Lower lobe of right lung (tissue), 2 donors: ENCODE measurements around the gene ELMO3. TPM values are rescaled to one million over a fixed set of nuclear protein-coding genes. Genes with fewer than 3 reads are reported as not detected.

Experiments
- ATAC-seq, 2 donors: fragments of 200-7000 bp; cut with Tn5 transposase; one replicate each; pipeline ENCODE4 v1.9.1; 2020 to 2022; ENCODE audit warnings: mild to moderate bottlenecking in 2 of 2, moderate library complexity in 2 of 2
- DNase-seq: peaks from one replicate; pipeline ENCODE4 v3.0.0-alpha.2; 2020
- H3K27ac ChIP-seq: fragments of 200-600 bp; one replicate; pipeline ENCODE4 v1.8.0; 2022
- H3K27me3 ChIP-seq: fragments of 200-600 bp; one replicate; pipeline ENCODE4 v1.8.0; 2022; ENCODE audit warnings: low read depth
- H3K36me3 ChIP-seq: fragments of 200-600 bp; one replicate; pipeline ENCODE4 v1.8.0; 2022; ENCODE audit warnings: mild to moderate bottlenecking
- H3K4me1 ChIP-seq: fragments of 200-600 bp; one replicate; pipeline ENCODE4 v1.8.0; 2022
- H3K4me3 ChIP-seq: fragments of 200-600 bp; one replicate; pipeline ENCODE4 v1.8.0; 2022; ENCODE audit warnings: mild to moderate bottlenecking
- H3K9me3 ChIP-seq: fragments of 200-600 bp; one replicate; pipeline ENCODE4 v1.8.0; 2022
- CTCF ChIP-seq: fragments of 200-600 bp; IDR thresholded peaks from one replicate; pipeline ENCODE4 v1.8.0; 2022; ENCODE audit warnings: antibody characterized with exemption, mild to moderate bottlenecking
- intact Hi-C: fragments of 100-400 bp; cut with DNase I; formaldehyde crosslinking; loops from one replicate; pipeline ENCODE4 v1.11.0; 2022
- total RNA-seq: library from RNA; stranded (reverse); fragmentation: NEBNext Ultra II Directional; extraction: Animal tissue kit (Norgen Biotek cat#: 25700); gene quantifications from one replicate; pipeline ENCODE4 v1.2.1, GENCODE V29; 2021
- donor health status: DM: no; HTN: yes; CAD: no; lungs with severe emphysema.

ELMO3 gene
- total RNA-seq, 1 donor from 2014 or later: 14.9 TPM

- no peak for DNase-seq
- H3K4me1 ChIP-seq: peaks cover 50% of the 10 kb centered on the region
Observed at GRCh38 chr16:67188798-67189197, 10.1 kb upstream of the ELMO3 start.

GRCh38 chr16:67190041-67190440 is 8.9 kb upstream of the ELMO3 start, which contains the start of gene EXOC3L1:
Gene EXOC3L1, minus strand, starts transcription at chr16:67190136. Its CDS starts 460 bp downstream, at chr16:67189676.
- TF ChIP-seq CTCF: no peak
- peak within 1 kb of the TSS; percentile 53 for H3K27ac ChIP-seq
- H3K36me3 ChIP-seq: peaks cover 19% of the 10 kb centered on the region
- H3K27me3 ChIP-seq: no peaks in the 10 kb centered on the region
- peak within 1 kb of the TSS; percentile 46 for H3K4me3 ChIP-seq
- no peaks in the 10 kb centered on the region for H3K9me3 ChIP-seq
- intact Hi-C loops: no loop called here
- ATAC-seq: no peak
- DNase-seq: no peak
- H3K4me1 ChIP-seq: peaks cover 45% of the 10 kb centered on the region

More at GRCh38 chr16:67188798-67189197, 10.1 kb upstream of the ELMO3 start:
- TF ChIP-seq CTCF: no peak
- no peaks in the 10 kb centered on the region for H3K9me3 ChIP-seq
- H3K4me3 ChIP-seq: peak overlapping the region; percentile 46
- intact Hi-C loops: no loop called here
- ATAC-seq: no peak
- H3K36me3 ChIP-seq: peaks cover 7% of the 10 kb centered on the region
- H3K27me3 ChIP-seq: no peaks in the 10 kb centered on the region
- no peak overlapping the region for H3K27ac ChIP-seq

GRCh38 chr16:67190448-67191399 is 8.2 kb upstream of the ELMO3 start:
- no peak for TF ChIP-seq CTCF
- Histone ChIP-seq H3K9me3 (no peaks in the 10 kb centered on the region), H3K27ac (peak overlapping the region; percentile 31), H3K4me1 (peaks cover 38% of the 10 kb centered on the region), H3K4me3 (peak overlapping the region; percentile 46), H3K36me3 (peaks cover 26% of the 10 kb centered on the region), H3K27me3 (no peaks in the 10 kb centered on the region)
- intact Hi-C loops: no loop called here
- DNase-seq (no peak), ATAC-seq (no peak)

GRCh38 chr16:67191411-67191994 is 7.4 kb upstream of the ELMO3 start:
- DNase-seq: no peak
- Histone ChIP-seq H3K9me3 (no peaks in the 10 kb centered on the region), H3K27ac (peak overlapping the region; percentile 86), H3K36me3 (peaks cover 34% of the 10 kb centered on the region), H3K4me1 (peaks cover 34% of the 10 kb centered on the region), H3K4me3 (peak overlapping the region; percentile 100), H3K27me3 (no peaks in the 10 kb centered on the region)
- intact Hi-C loops: no loop called here
- TF ChIP-seq CTCF: no peak
- no peak for ATAC-seq

- ATAC-seq: peak; percentile 96 to 97
- Histone ChIP-seq H3K4me1 (peaks cover 34% of the 10 kb centered on the region), H3K36me3 (peaks cover 40% of the 10 kb centered on the region), H3K27ac (peak within 1 kb of the TSS; percentile 86), H3K27me3 (no peaks in the 10 kb centered on the region), H3K9me3 (no peaks in the 10 kb centered on the region), H3K4me3 (peak within 1 kb of the TSS; percentile 100)
- intact Hi-C loops: no loop called here
- TF ChIP-seq CTCF: peak; percentile 16
- DNase-seq: peak; percentile 96
Observed at GRCh38 chr16:67191995-67192681, 6.8 kb upstream of the ELMO3 start, which contains the start of gene E2F4. Gene E2F4, plus strand, starts transcription at chr16:67192155. Its CDS starts 73 bp downstream, at chr16:67192228.
